ENCODE data around the gene YES1. TPM values are rescaled to one million over a fixed set of nuclear protein-coding genes. Genes with fewer than 3 reads are reported as not detected.
A peak's percentile ranks its signal among the peaks of the same experiment; 100 is the strongest.

Gene YES1
- total RNA-seq, 2 experiments from 2014 or later: 12.1 to 12.5 TPM

DNA sequence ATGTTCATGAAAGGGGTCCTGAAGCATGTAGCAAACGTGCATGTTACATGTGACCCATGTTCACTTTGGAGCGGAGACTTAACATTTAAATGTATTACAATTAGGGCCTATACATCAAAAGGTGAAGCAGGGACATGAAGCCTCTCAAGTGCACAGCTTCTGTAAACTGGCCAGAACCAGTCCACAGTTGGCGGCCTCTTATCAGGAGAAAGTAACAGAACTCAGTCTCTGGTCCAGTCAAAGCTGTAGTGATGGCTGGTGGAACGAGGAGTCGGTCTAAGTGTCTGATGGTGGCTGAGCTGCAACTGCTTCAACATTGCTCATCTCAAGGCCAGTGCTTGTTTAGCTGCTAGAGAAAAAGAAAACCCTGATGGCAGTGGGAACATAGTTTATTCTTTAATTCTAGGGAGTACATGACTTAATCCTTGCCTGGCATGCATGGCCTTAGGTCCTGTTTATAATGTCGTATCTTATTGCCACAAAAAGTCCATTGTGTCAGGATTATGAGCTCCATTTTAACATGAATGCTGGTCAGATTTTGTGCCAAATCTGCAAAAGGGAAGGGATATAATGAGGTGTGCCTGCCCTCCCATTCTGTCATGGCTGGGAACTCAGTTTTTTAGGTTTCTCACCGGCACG lies 22.2 kb upstream of the YES1 start:
- no peaks in the 10 kb centered on the region for H3K36me3 Mint-ChIP-seq
- CTCF ChIA-PET: interaction anchor here (0.8 to 5.6 kb wide), 10 partner anchors 8 to 208 kb away, joined by 3 to 131 read pairs (median 3); no protein-coding TSS in a partner anchor
- no peak overlapping the region for H3K4me3 Mint-ChIP-seq
- DNase-seq: no peak
- peaks cover 7% of the 10 kb centered on the region for H3K27me3 Mint-ChIP-seq
- peaks cover 16% of the 10 kb centered on the region for H3K4me1 Mint-ChIP-seq
- no peaks in the 10 kb centered on the region for H3K9me3 Mint-ChIP-seq (ENCODE audit: low read depth)
- no peak for ATAC-seq
- H3K27ac Mint-ChIP-seq: no peak overlapping the region

DNA sequence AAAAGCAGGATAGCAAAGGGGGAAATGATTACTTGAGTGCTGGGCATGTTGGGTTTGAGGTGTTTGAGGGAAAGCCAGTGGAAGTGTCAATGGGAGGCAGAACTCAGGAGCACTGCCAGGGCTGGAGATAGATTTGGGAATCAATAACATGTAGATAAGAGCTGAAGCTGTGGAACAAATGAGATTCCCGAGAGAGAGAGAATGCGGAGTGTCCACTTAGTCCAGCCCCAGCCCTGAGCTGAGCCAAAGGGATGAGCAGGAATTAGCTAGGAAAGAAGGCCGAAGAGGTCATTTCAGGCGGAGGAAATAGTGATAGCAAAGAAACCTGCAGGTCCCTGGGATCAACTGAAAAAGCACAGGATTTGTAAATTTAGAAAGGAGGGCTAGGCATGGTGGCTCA lies 21.2 kb upstream of the YES1 start:
- no peak for ATAC-seq
- CTCF ChIA-PET: interaction anchor here (0.8 to 5.6 kb wide), 8 partner anchors 9 to 207 kb away, joined by 3 to 131 read pairs (median 4); partner anchors contain the start of gene ENOSF1
- Mint-ChIP-seq H3K36me3 (no peaks in the 10 kb centered on the region), H3K27me3 (peaks cover 7% of the 10 kb centered on the region), H3K27ac (no peak overlapping the region), H3K9me3 (ENCODE audit: low read depth) (no peaks in the 10 kb centered on the region), H3K4me3 (no peak overlapping the region), H3K4me1 (peaks cover 14% of the 10 kb centered on the region)
- DNase-seq: no peak

DNA sequence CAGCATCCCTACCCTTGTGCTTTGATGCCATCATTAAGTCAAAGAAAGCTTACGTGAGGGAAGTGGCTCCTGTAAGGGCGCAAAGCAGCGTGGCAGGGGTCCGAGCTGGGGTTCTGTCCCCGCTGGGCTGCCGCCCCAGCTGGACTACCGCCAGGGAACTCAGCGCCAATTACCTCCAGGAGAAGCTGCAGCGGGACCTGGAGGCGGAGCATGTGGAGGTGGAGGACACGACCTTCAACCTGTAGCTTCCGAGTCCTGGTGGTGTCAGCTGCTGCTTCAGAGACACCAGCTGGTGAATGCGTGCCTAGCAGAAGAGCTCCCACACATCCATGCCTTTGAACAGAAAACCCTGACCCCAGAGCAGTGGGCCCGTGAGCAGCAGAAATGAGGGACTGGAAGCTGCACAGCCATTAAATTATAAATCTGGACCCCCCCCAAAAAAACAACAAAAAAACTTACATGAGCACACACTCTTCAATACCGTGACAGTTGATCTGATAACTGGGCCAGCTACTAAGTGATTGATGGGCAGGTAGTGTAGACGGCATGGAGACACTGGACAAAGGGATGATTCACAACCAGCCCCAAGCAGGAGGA lies 20.1 kb upstream of the YES1 start:
- ATAC-seq (no peak), DNase-seq (peak; percentile 48)
- CTCF ChIA-PET: interaction anchor here (1.0 to 5.6 kb wide), 11 partner anchors 14 to 212 kb away, joined by 3 to 131 read pairs (median 5); partner anchors contain the start of gene ENOSF1
- no peaks in the 10 kb centered on the region for H3K36me3 Mint-ChIP-seq
- no peak overlapping the region for H3K27ac Mint-ChIP-seq
- no peak overlapping the region for H3K4me3 Mint-ChIP-seq
- peaks cover 7% of the 10 kb centered on the region for H3K27me3 Mint-ChIP-seq
- H3K9me3 Mint-ChIP-seq (ENCODE audit: low read depth): no peaks in the 10 kb centered on the region
- H3K4me1 Mint-ChIP-seq: peaks cover 14% of the 10 kb centered on the region

DNA sequence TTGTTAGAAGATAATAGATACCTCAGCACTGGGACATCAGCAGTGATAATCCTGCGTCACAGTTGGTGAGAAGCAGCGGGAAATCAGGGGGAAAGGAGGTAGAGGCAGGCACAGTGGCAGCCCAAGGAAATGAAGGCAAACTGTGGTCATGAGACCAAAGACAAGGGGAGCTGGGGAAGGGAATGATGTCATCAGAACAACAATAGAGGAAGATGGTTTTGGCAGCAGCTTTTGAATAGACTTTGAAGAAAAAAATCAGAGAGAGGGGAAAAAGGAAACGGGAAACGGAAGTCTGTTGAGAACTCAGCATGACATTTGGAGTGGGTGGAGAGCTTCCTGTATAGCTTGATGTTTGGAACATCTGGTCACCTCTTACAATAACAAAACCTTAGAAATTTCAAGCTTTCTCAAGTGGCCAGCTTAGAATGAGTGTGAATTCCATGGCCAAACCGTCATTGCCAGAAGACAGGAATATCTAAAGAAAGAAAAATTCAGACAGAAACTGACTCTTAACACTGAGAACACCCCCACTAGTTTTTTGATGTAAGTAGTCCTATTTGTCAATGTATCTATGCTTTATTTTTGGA lies 18.4 kb upstream of the YES1 start:
- DNase-seq: no peak
- peak overlapping the region; percentile 73 for H3K27ac Mint-ChIP-seq
- H3K36me3 Mint-ChIP-seq: no peaks in the 10 kb centered on the region
- ATAC-seq: peak; percentile 57
- CTCF ChIA-PET: interaction anchor here (0.6 to 5.6 kb wide), 45 partner anchors 10 to 562 kb away, joined by 3 to 131 read pairs (median 5); partner anchors contain the start of genes ENOSF1, THOC1 and TYMS
- H3K27me3 Mint-ChIP-seq: peaks cover 7% of the 10 kb centered on the region
- peaks cover 17% of the 10 kb centered on the region for H3K4me1 Mint-ChIP-seq
- H3K9me3 Mint-ChIP-seq (ENCODE audit: low read depth): no peaks in the 10 kb centered on the region
- peak overlapping the region; percentile 43 for H3K4me3 Mint-ChIP-seq

DNA sequence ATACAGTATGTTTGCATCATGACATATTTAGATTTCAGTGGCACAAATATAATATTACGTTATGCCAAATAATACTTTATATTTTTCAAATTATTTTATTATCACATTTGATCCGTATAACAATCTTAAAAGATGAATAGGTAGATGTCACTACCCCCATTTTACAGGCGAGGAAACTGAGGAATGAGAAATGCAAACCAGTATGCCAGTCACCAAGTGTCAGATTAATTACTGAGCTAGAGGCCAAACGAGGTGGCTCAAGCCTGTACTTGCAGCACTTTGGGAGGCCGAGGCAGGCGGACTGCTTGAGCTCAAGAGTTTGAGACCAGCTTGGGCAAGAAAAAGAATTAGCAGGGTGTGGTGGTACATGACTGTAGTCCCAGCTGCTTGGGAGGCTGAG lies 17.4 kb upstream of the YES1 start:
- no peak for ATAC-seq
- CTCF ChIA-PET: interaction anchor here (1.2 to 5.6 kb wide), 12 partner anchors 10 to 203 kb away, joined by 3 to 131 read pairs (median 21); partner anchors contain the start of genes ENOSF1 and TYMS
- Mint-ChIP-seq H3K4me3 (no peak overlapping the region), H3K27ac (no peak overlapping the region), H3K9me3 (ENCODE audit: low read depth) (no peaks in the 10 kb centered on the region), H3K4me1 (peaks cover 17% of the 10 kb centered on the region), H3K36me3 (no peaks in the 10 kb centered on the region), H3K27me3 (peaks cover 7% of the 10 kb centered on the region)
- no peak for DNase-seq

DNA sequence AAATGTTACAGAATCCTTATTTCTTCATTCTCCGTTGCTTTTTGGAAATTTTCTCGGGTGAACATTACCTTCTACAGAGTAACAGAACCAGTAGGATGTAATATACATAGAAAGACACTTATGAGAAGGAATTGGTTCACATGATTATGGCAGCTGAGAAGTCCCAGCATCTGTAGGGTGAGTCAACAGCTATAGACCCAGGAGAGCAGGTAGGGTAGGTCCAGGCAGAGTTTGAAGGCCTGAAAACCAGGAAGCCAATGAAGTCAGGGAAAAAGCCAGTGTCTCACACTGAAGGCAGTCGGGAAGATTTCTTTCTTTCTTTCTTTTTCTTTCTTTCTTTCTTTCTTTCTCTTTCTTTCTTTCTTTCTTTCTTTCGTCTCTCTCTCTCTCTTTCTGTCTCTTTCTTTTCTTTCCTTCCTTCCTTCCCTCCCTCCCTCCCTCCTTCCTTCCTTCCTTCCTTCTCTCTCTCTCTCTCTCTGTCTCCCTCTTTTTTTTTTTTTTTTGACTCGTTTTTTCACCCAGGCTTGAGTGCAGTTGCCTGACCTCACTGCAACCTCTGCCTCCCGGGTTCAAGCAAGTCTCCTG lies 15.1 kb upstream of the YES1 start:
- H3K4me1 Mint-ChIP-seq: peaks cover 19% of the 10 kb centered on the region
- H3K9me3 Mint-ChIP-seq (ENCODE audit: low read depth): no peaks in the 10 kb centered on the region
- CTCF ChIA-PET: interaction anchor here (1.2 kb wide), 1 partner anchor 12 kb away, joined by 5 read pairs; no protein-coding TSS in a partner anchor
- H3K27ac Mint-ChIP-seq: no peak overlapping the region
- ATAC-seq (no peak), DNase-seq (no peak)
- H3K27me3 Mint-ChIP-seq: no peaks in the 10 kb centered on the region
- H3K36me3 Mint-ChIP-seq: no peaks in the 10 kb centered on the region
- H3K4me3 Mint-ChIP-seq: no peak overlapping the region

DNA sequence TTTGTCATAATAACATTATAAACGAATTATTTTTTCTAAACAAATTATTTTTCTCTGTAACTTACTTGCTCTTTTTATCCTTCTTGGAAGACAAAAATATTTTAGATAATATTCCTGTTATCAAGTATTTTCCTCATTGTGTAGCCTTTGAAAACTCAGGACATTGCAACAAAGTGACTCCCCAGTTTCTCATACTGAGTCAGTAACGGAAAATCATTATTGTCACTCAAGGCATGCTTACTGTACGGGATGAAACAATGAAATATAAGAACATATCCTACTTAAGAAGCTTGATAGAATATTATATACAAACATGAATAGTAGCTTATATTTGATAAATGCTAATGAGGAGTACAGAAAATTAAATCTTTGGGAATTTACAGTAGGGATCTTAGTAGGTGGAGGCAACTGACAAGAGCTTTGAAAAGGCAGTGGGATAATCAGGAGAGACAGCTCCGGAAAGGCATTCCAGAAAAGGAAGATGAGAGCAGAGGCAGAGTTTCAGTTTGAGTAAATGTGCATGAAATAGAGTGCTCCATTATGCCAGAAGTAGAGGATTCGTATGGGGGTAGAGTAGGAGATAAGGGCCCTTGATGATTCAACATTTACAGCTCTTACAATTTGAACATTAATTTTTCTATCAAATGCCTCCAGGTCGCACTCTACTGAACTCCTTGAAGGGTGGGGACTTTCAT lies 14.0 kb upstream of the YES1 start:
- CTCF ChIA-PET: interaction anchor here (1.0 to 1.2 kb wide), 2 partner anchors 13 to 84 kb away, joined by 3 to 5 read pairs; no protein-coding TSS in a partner anchor
- DNase-seq (no peak), ATAC-seq (no peak)
- H3K36me3 Mint-ChIP-seq: no peaks in the 10 kb centered on the region
- peaks cover 18% of the 10 kb centered on the region for H3K4me1 Mint-ChIP-seq
- no peaks in the 10 kb centered on the region for H3K27me3 Mint-ChIP-seq
- H3K27ac Mint-ChIP-seq: no peak overlapping the region
- H3K9me3 Mint-ChIP-seq (ENCODE audit: low read depth): no peaks in the 10 kb centered on the region
- H3K4me3 Mint-ChIP-seq: no peak overlapping the region

DNA sequence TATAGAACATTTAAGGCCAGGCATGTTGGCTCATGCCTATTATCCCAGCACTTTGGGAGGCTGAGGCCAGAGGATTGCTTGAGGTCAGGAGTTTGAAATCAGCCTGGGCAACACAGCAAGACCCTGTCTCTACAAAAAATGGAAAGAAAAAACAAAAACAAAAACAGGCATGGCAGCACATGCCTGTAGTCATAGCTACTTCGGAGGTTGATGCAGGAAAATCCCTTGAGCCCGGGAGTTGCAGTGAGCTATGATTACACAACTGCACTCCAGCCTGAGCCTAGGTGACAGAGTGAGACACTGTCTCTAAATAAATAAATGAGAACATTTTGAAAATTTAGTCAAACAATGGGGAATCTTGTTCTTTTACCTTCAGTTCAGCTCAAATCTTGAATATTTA lies 12.1 kb upstream of the YES1 start:
- ATAC-seq (no peak), DNase-seq (no peak)
- H3K27ac Mint-ChIP-seq: no peak overlapping the region
- CTCF ChIA-PET: interaction anchor here (1.5 kb wide), 1 partner anchor 17 kb away, joined by 5 read pairs; no protein-coding TSS in a partner anchor
- peaks cover 5% of the 10 kb centered on the region for H3K4me1 Mint-ChIP-seq
- no peaks in the 10 kb centered on the region for H3K36me3 Mint-ChIP-seq
- no peak overlapping the region for H3K4me3 Mint-ChIP-seq
- H3K27me3 Mint-ChIP-seq: no peaks in the 10 kb centered on the region
- H3K9me3 Mint-ChIP-seq (ENCODE audit: low read depth): no peaks in the 10 kb centered on the region

DNA sequence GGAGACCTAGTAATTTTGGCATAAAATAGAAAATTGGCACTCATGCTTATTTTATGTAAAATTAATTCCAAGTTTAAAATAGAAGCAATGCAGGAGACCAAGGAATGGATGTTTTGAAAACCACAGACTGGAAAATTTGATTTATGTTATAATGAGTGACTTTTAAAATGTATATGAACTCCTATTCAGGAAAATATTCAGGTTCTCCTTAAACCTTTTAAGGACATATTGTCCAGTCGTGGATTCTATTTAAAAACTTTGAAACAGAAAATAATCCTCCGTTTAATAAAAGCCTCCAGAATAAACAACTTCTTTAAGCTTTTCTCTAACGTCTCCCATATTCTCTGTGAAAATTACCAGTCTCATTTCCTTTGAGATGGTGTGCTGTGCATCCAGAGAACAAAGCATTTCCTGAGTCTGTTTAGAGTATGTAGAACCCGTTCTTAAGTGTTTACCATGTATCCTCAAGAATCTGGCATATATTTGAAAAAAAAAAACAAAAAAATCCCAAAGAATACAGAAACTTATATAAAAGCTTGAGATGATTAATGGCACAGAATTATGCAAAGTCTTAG lies 8.6 kb upstream of the YES1 start:
- DNase-seq (no peak), ATAC-seq (no peak)
- peaks cover 17% of the 10 kb centered on the region for H3K4me1 Mint-ChIP-seq
- H3K36me3 Mint-ChIP-seq: no peaks in the 10 kb centered on the region
- H3K27ac Mint-ChIP-seq: no peak overlapping the region
- CTCF ChIA-PET: interaction anchor here (0.9 to 5.0 kb wide), 4 partner anchors 8 to 201 kb away, joined by 3 to 28 read pairs (median 5); partner anchors contain the start of gene ENOSF1
- H3K4me3 Mint-ChIP-seq: no peak overlapping the region
- no peaks in the 10 kb centered on the region for H3K27me3 Mint-ChIP-seq
- no peaks in the 10 kb centered on the region for H3K9me3 Mint-ChIP-seq (ENCODE audit: low read depth)

DNA sequence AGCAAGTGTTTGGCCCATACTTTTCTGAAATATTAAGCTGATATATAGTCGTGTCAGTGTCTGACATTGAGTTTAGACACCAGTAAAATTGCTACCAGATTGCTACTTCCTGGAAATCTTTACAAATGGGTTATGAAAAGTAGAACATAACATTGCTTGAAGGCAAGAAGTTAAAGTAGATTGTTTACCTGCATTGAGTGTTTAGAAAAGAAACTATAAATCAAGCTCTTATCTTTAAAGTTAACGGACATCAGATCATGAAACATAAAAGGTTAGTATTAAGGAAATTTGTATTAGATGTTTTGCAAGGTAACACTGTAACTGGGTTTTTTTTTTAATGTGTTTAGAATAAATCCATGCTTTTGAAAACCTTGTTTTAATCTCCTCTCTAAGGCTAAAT lies 4.8 kb upstream of the YES1 start:
- Mint-ChIP-seq H3K36me3 (no peaks in the 10 kb centered on the region), H3K27me3 (no peaks in the 10 kb centered on the region), H3K4me3 (no peak overlapping the region), H3K9me3 (ENCODE audit: low read depth) (no peaks in the 10 kb centered on the region), H3K27ac (no peak overlapping the region), H3K4me1 (peaks cover 41% of the 10 kb centered on the region)
- DNase-seq (no peak), ATAC-seq (no peak)
- CTCF ChIA-PET: interaction anchor here (2.3 to 5.3 kb wide), 2 partner anchors 14 to 104 kb away, joined by 6 to 69 read pairs; partner anchors contain the start of gene ENOSF1

DNA sequence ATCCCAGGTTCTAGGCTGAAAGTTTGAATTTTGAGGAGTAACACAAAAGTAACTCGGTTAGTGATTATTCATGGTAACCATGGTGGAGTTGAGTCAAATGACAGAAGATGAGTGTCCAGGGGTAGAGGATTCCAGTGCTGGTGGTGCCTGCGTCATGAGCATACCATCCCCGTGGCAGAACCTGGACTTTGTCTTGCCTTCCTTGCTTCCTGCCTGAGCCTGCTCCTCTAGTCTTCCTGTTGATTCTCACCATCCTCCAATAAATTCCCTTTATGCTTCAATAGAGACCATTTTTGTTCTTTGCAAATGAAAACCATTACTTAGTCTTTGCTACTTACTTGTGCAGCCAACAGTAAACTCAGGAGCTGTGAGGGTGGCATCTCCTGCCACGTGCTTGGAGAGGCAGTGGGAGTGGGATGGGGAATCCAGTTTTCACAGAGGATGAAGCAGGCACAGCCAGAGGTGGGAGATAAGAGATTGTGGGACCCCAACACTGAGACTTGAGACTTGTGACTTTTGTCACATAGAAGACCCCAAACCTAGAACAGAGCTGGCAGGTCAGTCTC lies 4.1 kb upstream of the YES1 start:
- DNase-seq: no peak
- ATAC-seq: no peak
- H3K36me3 Mint-ChIP-seq: peaks cover 3% of the 10 kb centered on the region
- H3K4me1 Mint-ChIP-seq: peaks cover 41% of the 10 kb centered on the region
- CTCF ChIA-PET: interaction anchor here (2.3 to 5.3 kb wide), 2 partner anchors 15 to 104 kb away, joined by 6 to 69 read pairs; partner anchors contain the start of gene ENOSF1
- no peaks in the 10 kb centered on the region for H3K9me3 Mint-ChIP-seq (ENCODE audit: low read depth)
- H3K27ac Mint-ChIP-seq: no peak overlapping the region
- no peaks in the 10 kb centered on the region for H3K27me3 Mint-ChIP-seq
- H3K4me3 Mint-ChIP-seq: no peak overlapping the region

DNA sequence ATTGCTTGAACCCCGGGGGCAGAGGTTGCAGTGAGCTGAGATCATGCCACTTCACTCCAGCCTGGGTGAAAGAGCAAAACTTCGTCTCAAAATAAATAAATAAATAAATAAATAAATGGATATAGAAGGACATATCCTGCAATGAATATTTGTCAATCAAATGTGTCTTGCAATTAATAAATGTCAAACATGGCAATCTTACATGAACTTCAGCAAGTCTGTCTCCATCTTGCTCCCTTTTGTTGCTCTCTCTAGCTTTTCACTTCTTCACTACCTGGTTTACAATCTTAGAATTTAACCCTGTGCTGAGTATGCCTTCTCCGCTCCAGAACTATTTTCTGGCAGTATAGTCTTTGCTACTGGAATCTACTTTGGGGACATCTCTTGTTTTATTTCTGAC lies 3.3 kb upstream of the YES1 start:
- H3K4me1 Mint-ChIP-seq: peaks cover 43% of the 10 kb centered on the region
- DNase-seq (no peak), ATAC-seq (no peak)
- peaks cover 3% of the 10 kb centered on the region for H3K36me3 Mint-ChIP-seq
- H3K27me3 Mint-ChIP-seq: no peaks in the 10 kb centered on the region
- no peaks in the 10 kb centered on the region for H3K9me3 Mint-ChIP-seq (ENCODE audit: low read depth)
- no peak overlapping the region for H3K27ac Mint-ChIP-seq
- H3K4me3 Mint-ChIP-seq: no peak overlapping the region
- CTCF ChIA-PET: interaction anchor here (1.5 to 5.3 kb wide), 3 partner anchors 9 to 24 kb away, joined by 3 to 69 read pairs (median 6); no protein-coding TSS in a partner anchor
